Trophoblast cell (in vitro differentiated cells and primary cell): ENCODE results near the gene PXK.

Experiments
- DNase-seq, 2 donors: peaks; one replicate each; pipeline ENCODE4 v3.0.0-alpha.2; 2016
- H2AFZ ChIP-seq: 2 replicates; pipeline ENCODE4 v1.6.1; 2013; ENCODE audit warnings: low read length, moderate library complexity, mild to moderate bottlenecking; ENCODE audit not compliant: insufficient read depth, poor library complexity
- H2AK5ac ChIP-seq: 2 replicates; pipeline ENCODE4 v1.6.1; 2013; ENCODE audit warnings: mild to moderate bottlenecking, low read length
- H2BK120ac ChIP-seq: 2 replicates; pipeline ENCODE4 v1.6.1; 2013; ENCODE audit warnings: low read length, mild to moderate bottlenecking, moderate library complexity; ENCODE audit not compliant: insufficient read depth, poor library complexity
- H2BK12ac ChIP-seq: 2 replicates; pipeline ENCODE4 v1.6.1; 2013; ENCODE audit warnings: mild to moderate bottlenecking, low read length, moderate library complexity
- H2BK5ac ChIP-seq: 2 replicates; pipeline ENCODE4 v1.6.1; 2013; ENCODE audit warnings: low read length, low read depth, moderate library complexity, mild to moderate bottlenecking; ENCODE audit not compliant: poor library complexity
- H3K14ac ChIP-seq: 2 replicates; pipeline ENCODE4 v1.6.1; 2013; ENCODE audit warnings: mild to moderate bottlenecking, low read length
- H3K18ac ChIP-seq: 2 replicates; pipeline ENCODE4 v1.6.1; 2013; ENCODE audit warnings: mild to moderate bottlenecking, low read length
- H3K23ac ChIP-seq: 2 replicates; pipeline ENCODE4 v1.6.1; 2013; ENCODE audit warnings: low read length
- H3K27ac ChIP-seq: 2 replicates; pipeline ENCODE4 v1.5.1; 2013; ENCODE audit warnings: low read depth, mild to moderate bottlenecking, inconsistent platforms, low read length, moderate library complexity
- H3K27me3 ChIP-seq: 2 replicates; pipeline ENCODE4 v1.6.1; 2013; ENCODE audit warnings: inconsistent platforms, mild to moderate bottlenecking, low read length, moderate library complexity; ENCODE audit not compliant: insufficient read depth
- H3K36me3 ChIP-seq, 2 experiments: 1 replicate in 1 of 2; 2 replicates in 1 of 2; pipeline ENCODE4 v1.6.1; 2013; ENCODE audit warnings: low read length in 2 of 2, mild to moderate bottlenecking in 2 of 2, moderate library complexity in 1 of 2; ENCODE audit not compliant: insufficient read depth in 2 of 2, control insufficient read depth in 1 of 2
- H3K4ac ChIP-seq: 2 replicates; pipeline ENCODE4 v1.6.1; 2013; ENCODE audit warnings: low read depth, mild to moderate bottlenecking, low read length, moderate library complexity
- H3K4me1 ChIP-seq, 2 experiments: 1 replicate in 1 of 2; 2 replicates in 1 of 2; pipeline ENCODE4 v1.6.1; 2013; ENCODE audit warnings: low read length in 2 of 2, mild to moderate bottlenecking in 2 of 2, moderate library complexity in 1 of 2; ENCODE audit not compliant: insufficient read depth in 2 of 2, control insufficient read depth in 1 of 2
- H3K4me2 ChIP-seq: 2 replicates; pipeline ENCODE4 v1.6.1; 2013; ENCODE audit warnings: inconsistent platforms, mild to moderate bottlenecking, low read length, moderate library complexity
- H3K4me3 ChIP-seq: 2 replicates; pipeline ENCODE4 v1.5.1; 2013; ENCODE audit warnings: mild to moderate bottlenecking, low read depth, low read length, inconsistent platforms
- H3K79me1 ChIP-seq: one replicate; pipeline ENCODE4 v1.6.1; 2013; ENCODE audit warnings: low read length
- H3K79me2 ChIP-seq: 2 replicates; pipeline ENCODE4 v1.6.1; 2013; ENCODE audit warnings: low read length, mild to moderate bottlenecking; ENCODE audit not compliant: control insufficient read depth, insufficient read depth, poor library complexity
- H3K9ac ChIP-seq: 2 replicates; pipeline ENCODE4 v1.6.1; 2013; ENCODE audit warnings: mild to moderate bottlenecking, low read length
- H3K9me3 ChIP-seq: 2 replicates; pipeline ENCODE4 v1.6.1; 2013; ENCODE audit warnings: low read depth, mild to moderate bottlenecking, control low read depth, inconsistent platforms, low read length; ENCODE audit not compliant: insufficient read depth
- H4K12ac ChIP-seq: 2 replicates; pipeline ENCODE4 v1.6.1; 2013; ENCODE audit warnings: low read depth, mild to moderate bottlenecking, low read length, moderate library complexity
- H4K8ac ChIP-seq: 2 replicates; pipeline ENCODE4 v1.6.1; 2013; ENCODE audit warnings: low read depth, mild to moderate bottlenecking, low read length, moderate library complexity
- H4K91ac ChIP-seq: one replicate; pipeline ENCODE4 v1.6.1; 2013; ENCODE audit warnings: low read depth, mild to moderate bottlenecking, low read length, moderate library complexity
- WGBS: extraction: QIAGEN DNeasy Blood & Tissue Kit; methylation state at CpG from one replicate; pipeline ENCODE4 v1.1.7; 2013; ENCODE audit warnings: missing lambda C conversion rate; ENCODE audit not compliant: insufficient read length, insufficient coverage; ENCODE audit errors: extremely low coverage; 5-methylcytosine and 5-hydroxymethylcytosine counted together

Gene PXK

GRCh38 chr3:58358092-58358491 lies 25.4 kb downstream of the PXK start:
- no peak for DNase-seq
- Histone ChIP-seq H3K4ac (no peak overlapping the region), H3K27me3 (no peaks in the 10 kb centered on the region), H2AK5ac (no peak overlapping the region), H4K8ac (no peak overlapping the region), H3K14ac (no peak overlapping the region), H4K12ac (no peak overlapping the region), H3K23ac (peak overlapping the region; percentile 47), H2AFZ (no peak overlapping the region), H3K79me2 (no peaks in the 10 kb centered on the region), H3K18ac (no peak overlapping the region), H3K4me1 (no peaks in the 10 kb centered on the region), H2BK5ac (no peak overlapping the region), H3K79me1 (no peaks in the 10 kb centered on the region), H3K4me3 (no peak overlapping the region), H3K36me3 (no peaks in the 10 kb centered on the region), H3K27ac (no peak overlapping the region), H3K9ac (no peak overlapping the region), H2BK120ac (no peak overlapping the region), H4K91ac (no peak overlapping the region), H2BK12ac (no peak overlapping the region), H3K4me2 (no peak overlapping the region), H3K9me3 (no peaks in the 10 kb centered on the region)
- no CpG with 5 or more reads among the region's 3 CpGs for WGBS

GRCh38 chr3:58358808-58359207 lies 26.1 kb downstream of the PXK start:
- Histone ChIP-seq H4K91ac (no peak overlapping the region), H2BK120ac (no peak overlapping the region), H3K4me2 (no peak overlapping the region), H2BK12ac (no peak overlapping the region), H3K4me3 (no peak overlapping the region), H3K4ac (no peak overlapping the region), H3K18ac (no peak overlapping the region), H3K36me3 (no peaks in the 10 kb centered on the region), H3K4me1 (no peaks in the 10 kb centered on the region), H3K14ac (no peak overlapping the region), H4K8ac (no peak overlapping the region), H3K9ac (no peak overlapping the region), H4K12ac (no peak overlapping the region), H2BK5ac (no peak overlapping the region), H3K79me2 (no peaks in the 10 kb centered on the region), H3K27ac (no peak overlapping the region), H2AFZ (no peak overlapping the region), H3K23ac (no peak overlapping the region), H3K79me1 (no peaks in the 10 kb centered on the region), H2AK5ac (no peak overlapping the region), H3K27me3 (no peaks in the 10 kb centered on the region), H3K9me3 (no peaks in the 10 kb centered on the region)
- no CpG with 5 or more reads among the region's 4 CpGs for WGBS
- no peak for DNase-seq

- Histone ChIP-seq H2BK12ac (no peak overlapping the region), H2AFZ (no peak overlapping the region), H3K4me3 (no peak overlapping the region), H4K8ac (no peak overlapping the region), H2BK5ac (no peak overlapping the region), H3K27me3 (no peaks in the 10 kb centered on the region), H3K4ac (no peak overlapping the region), H3K79me1 (no peaks in the 10 kb centered on the region), H4K12ac (no peak overlapping the region), H3K27ac (no peak overlapping the region), H4K91ac (no peak overlapping the region), H3K23ac (no peak overlapping the region), H3K9me3 (no peaks in the 10 kb centered on the region), H3K18ac (no peak overlapping the region), H3K9ac (no peak overlapping the region), H2BK120ac (no peak overlapping the region), H3K36me3 (no peaks in the 10 kb centered on the region), H3K4me2 (no peak overlapping the region), H3K14ac (no peak overlapping the region), H3K4me1 (no peaks in the 10 kb centered on the region), H2AK5ac (no peak overlapping the region), H3K79me2 (no peaks in the 10 kb centered on the region)
- WGBS: no CpG with 5 or more reads among the region's 4 CpGs
- DNase-seq: no peak
Measured at GRCh38 chr3:58359621-58360020, 26.9 kb downstream of the PXK start.

GRCh38 chr3:58361866-58362265 lies 29.2 kb downstream of the PXK start:
- no peak overlapping the region for H2BK12ac ChIP-seq
- no peak overlapping the region for H3K4me3 ChIP-seq
- H3K4me2 ChIP-seq: no peak overlapping the region
- H2AK5ac ChIP-seq: no peak overlapping the region
- H3K4me1 ChIP-seq: no peaks in the 10 kb centered on the region
- no peak overlapping the region for H3K18ac ChIP-seq
- H2AFZ ChIP-seq: no peak overlapping the region
- H2BK5ac ChIP-seq: no peak overlapping the region
- H3K27ac ChIP-seq: no peak overlapping the region
- H3K79me2 ChIP-seq: no peaks in the 10 kb centered on the region
- no peak overlapping the region for H4K8ac ChIP-seq
- H3K23ac ChIP-seq: no peak overlapping the region
- H4K91ac ChIP-seq: no peak overlapping the region
- H3K79me1 ChIP-seq: no peaks in the 10 kb centered on the region
- H3K4ac ChIP-seq: no peak overlapping the region
- no peak overlapping the region for H3K9ac ChIP-seq
- H3K9me3 ChIP-seq: no peaks in the 10 kb centered on the region
- no peak overlapping the region for H3K14ac ChIP-seq
- no peak overlapping the region for H2BK120ac ChIP-seq
- H3K27me3 ChIP-seq: no peaks in the 10 kb centered on the region
- H4K12ac ChIP-seq: no peak overlapping the region
- no peaks in the 10 kb centered on the region for H3K36me3 ChIP-seq
- no peak for DNase-seq

- no peak overlapping the region for H4K91ac ChIP-seq
- H2AK5ac ChIP-seq: no peak overlapping the region
- no peak overlapping the region for H4K8ac ChIP-seq
- H3K9me3 ChIP-seq: no peaks in the 10 kb centered on the region
- H2BK120ac ChIP-seq: no peak overlapping the region
- no peaks in the 10 kb centered on the region for H3K4me1 ChIP-seq
- no peak overlapping the region for H2AFZ ChIP-seq
- H3K18ac ChIP-seq: no peak overlapping the region
- H3K4me2 ChIP-seq: no peak overlapping the region
- no peak overlapping the region for H3K27ac ChIP-seq
- H3K14ac ChIP-seq: no peak overlapping the region
- WGBS: no CpG with 5 or more reads among the region's 1 CpG
- no peak overlapping the region for H4K12ac ChIP-seq
- no peak overlapping the region for H3K9ac ChIP-seq
- H2BK12ac ChIP-seq: no peak overlapping the region
- no peaks in the 10 kb centered on the region for H3K79me2 ChIP-seq
- no peaks in the 10 kb centered on the region for H3K27me3 ChIP-seq
- H2BK5ac ChIP-seq: no peak overlapping the region
- DNase-seq: no peak
- H3K4ac ChIP-seq: no peak overlapping the region
- no peaks in the 10 kb centered on the region for H3K36me3 ChIP-seq
- no peaks in the 10 kb centered on the region for H3K79me1 ChIP-seq
- H3K4me3 ChIP-seq: no peak overlapping the region
- H3K23ac ChIP-seq: no peak overlapping the region
Measured at GRCh38 chr3:58366699-58367098, 34.0 kb downstream of the PXK start.
